Neural cell (in vitro differentiated cells): Measurements from ENCODE around the gene TBC1D16. TPM values are rescaled to one million over a fixed set of nuclear protein-coding genes. Genes with fewer than 3 reads are reported as not detected.

Experiments
- H2AFZ ChIP-seq: fragments of 200-600, 300-800 bp; sonication (generic), shearing (Covaris generic); 2 replicates; pipeline ENCODE4 v1.6.0; 2014; ENCODE audit warnings: low read depth, mild to moderate bottlenecking, antibody characterized with exemption, low read length, moderate library complexity
- H3F3A ChIP-seq: fragments of 200-600 bp; shearing (Covaris generic); 2 replicates; pipeline ENCODE4 v1.6.1; 2016; ENCODE audit warnings: mild to moderate bottlenecking, moderate library complexity, mixed read lengths, antibody characterized with exemption, low read length; ENCODE audit not compliant: insufficient read depth, poor library complexity, severe bottlenecking
- H3K27ac ChIP-seq: fragments of 200-600, 300-800 bp; sonication (generic), shearing (Covaris generic); 2 replicates; pipeline ENCODE4 v1.5.1; 2014; ENCODE audit warnings: mild to moderate bottlenecking, low read length, moderate library complexity
- H3K27me3 ChIP-seq: fragments of 300-800, 200-600 bp; sonication (generic), shearing (Covaris generic); 2 replicates; pipeline ENCODE4 v1.6.0; 2014; ENCODE audit warnings: mild to moderate bottlenecking, low read depth, low read length, moderate library complexity; ENCODE audit not compliant: insufficient read depth
- H3K36me3 ChIP-seq: fragments of 300-800, 200-600 bp; sonication (generic), shearing (Covaris generic); 2 replicates; pipeline ENCODE4 v1.5.1; 2014; ENCODE audit warnings: mild to moderate bottlenecking, antibody characterized with exemption, low read length, moderate library complexity; ENCODE audit not compliant: insufficient read depth
- H3K4me2 ChIP-seq: fragments of 300-800, 200-600 bp; sonication (generic), shearing (Covaris generic); 2 replicates; pipeline ENCODE4 v1.6.0; 2014; ENCODE audit warnings: mild to moderate bottlenecking, low read length
- H3K4me3 ChIP-seq: fragments of 300-800, 200-600 bp; sonication (generic), shearing (Covaris generic); 2 replicates; pipeline ENCODE4 v1.5.1; 2014; ENCODE audit warnings: mild to moderate bottlenecking, low read length, moderate library complexity
- H3K79me2 ChIP-seq: fragments of 200-600 bp; shearing (Covaris generic); replicated peaks from 2 replicates; pipeline ENCODE4 v1.6.0; 2014; ENCODE audit warnings: mild to moderate bottlenecking, low read length, moderate library complexity; ENCODE audit not compliant: insufficient read depth
- H3K9ac ChIP-seq: fragments of 300-800, 200-600 bp; sonication (generic), shearing (Covaris generic); 2 replicates; pipeline ENCODE4 v1.6.1; 2016; ENCODE audit warnings: mild to moderate bottlenecking, low read length, mixed read lengths
- H3K9me2 ChIP-seq: fragments of 200-600 bp; shearing (Covaris generic); 2 replicates; pipeline ENCODE4 v1.6.1; 2016; ENCODE audit warnings: mild to moderate bottlenecking, low read length, mixed read lengths; ENCODE audit not compliant: insufficient read depth
- H3K9me3 ChIP-seq: fragments of 200-600, 300-800 bp; sonication (generic), shearing (Covaris generic); 2 replicates; pipeline ENCODE4 v1.6.1; 2016; ENCODE audit warnings: mild to moderate bottlenecking, mixed run types, low read length, moderate library complexity, mixed read lengths
- H4K20me1 ChIP-seq: fragments of 200-600 bp; shearing (Covaris generic); 2 replicates; pipeline ENCODE4 v1.6.1; 2016; ENCODE audit warnings: mild to moderate bottlenecking, mixed run types; ENCODE audit not compliant: insufficient read depth
- CTCF ChIP-seq: fragments of 450-650 bp; IDR thresholded peaks from 2 replicates; pipeline ENCODE4 v1.5.1; 2014; ENCODE audit warnings: antibody characterized with exemption, mild to moderate bottlenecking, moderate library complexity; ENCODE audit not compliant: poor library complexity, severe bottlenecking
- EP300 ChIP-seq: fragments of 450-650 bp; conservative IDR thresholded peaks from 2 replicates; pipeline ENCODE4 v1.6.1; 2014; ENCODE audit warnings: antibody characterized with exemption, mild to moderate bottlenecking, moderate library complexity; ENCODE audit not compliant: poor library complexity, severe bottlenecking
- EZH2 ChIP-seq: fragments of 200-600, 300-800 bp; shearing (Covaris generic), sonication (generic); IDR thresholded peaks from 2 replicates; pipeline ENCODE4 v1.6.1; 2014; ENCODE audit warnings: antibody characterized with exemption, low read length, borderline replicate concordance, mild to moderate bottlenecking; ENCODE audit not compliant: insufficient read depth, poor library complexity, severe bottlenecking
- MXI1 ChIP-seq: fragments of 450-650 bp; conservative IDR thresholded peaks from 2 replicates; pipeline ENCODE4 v1.6.1; 2014; ENCODE audit warnings: antibody characterized with exemption, mild to moderate bottlenecking; ENCODE audit not compliant: poor library complexity, severe bottlenecking
- POLR2AphosphoS5 ChIP-seq: IDR thresholded peaks from 2 replicates; pipeline ENCODE4 v1.6.1; 2012
- RAD21 ChIP-seq: fragments of 450-650 bp; conservative IDR thresholded peaks from 2 replicates; pipeline ENCODE4 v1.6.1; 2014; ENCODE audit warnings: antibody characterized with exemption, mild to moderate bottlenecking, moderate library complexity
- REST ChIP-seq: IDR thresholded peaks from 2 replicates; pipeline ENCODE4 v1.6.1; 2012; ENCODE audit warnings: borderline replicate concordance
- SMC3 ChIP-seq: fragments of 450-650 bp; conservative IDR thresholded peaks from 2 replicates; pipeline ENCODE4 v1.6.1; 2014; ENCODE audit warnings: antibody characterized with exemption, mild to moderate bottlenecking, moderate library complexity; ENCODE audit not compliant: poor library complexity
- TAF1 ChIP-seq: IDR thresholded peaks from 2 replicates; pipeline ENCODE4 v1.6.1; 2012; ENCODE audit warnings: low read depth
- polyA plus RNA-seq: library from polyadenylated mRNA; depleted of rRNA; stranded (reverse); fragments of >200 nt; gene quantifications from 2 replicates; pipeline ENCODE4 v1.2.3, GENCODE V29; 2014

TBC1D16 gene
- polyA plus RNA-seq, 1 donor from 2014 or later = 19.8 TPM

GRCh38 chr17:79890706-79891105 is 145.0 kb downstream of the TBC1D16 start:
- no peaks in the 10 kb centered on the region for H3K79me2 ChIP-seq
- H2AFZ ChIP-seq = no peak overlapping the region
- H3K9ac ChIP-seq = no peak overlapping the region
- no peak overlapping the region for H3K27ac ChIP-seq
- H3K4me2 ChIP-seq = no peak overlapping the region
- no peaks in the 10 kb centered on the region for H3K36me3 ChIP-seq
- no peaks in the 10 kb centered on the region for H3K27me3 ChIP-seq
- H3K9me3 ChIP-seq = no peaks in the 10 kb centered on the region
- H3K4me3 ChIP-seq = no peak overlapping the region
- no peaks in the 10 kb centered on the region for H3K9me2 ChIP-seq
- no peak for TF ChIP-seq MXI1
- no peak for TF ChIP-seq CTCF
- no peak for TF ChIP-seq SMC3
- TF ChIP-seq RAD21 = no peak
- TF ChIP-seq POLR2AphosphoS5 = no peak
- TF ChIP-seq REST = no peak
- no peak for TF ChIP-seq TAF1
- no peak for TF ChIP-seq EP300
- TF ChIP-seq EZH2 = no peak
- no peaks in the 10 kb centered on the region for H3F3A ChIP-seq
- no peaks in the 10 kb centered on the region for H4K20me1 ChIP-seq

- TF ChIP-seq REST (no peak), SMC3 (no peak), POLR2AphosphoS5 (no peak), RAD21 (no peak), EP300 (no peak), TAF1 (no peak), CTCF (no peak), EZH2 (no peak), MXI1 (no peak)
- Histone ChIP-seq H3K4me3 (no peak overlapping the region), H3K27ac (no peak overlapping the region), H3K36me3 (no peaks in the 10 kb centered on the region), H3K79me2 (no peaks in the 10 kb centered on the region), H2AFZ (no peak overlapping the region), H3K9me2 (no peaks in the 10 kb centered on the region), H3K9me3 (no peaks in the 10 kb centered on the region), H4K20me1 (no peaks in the 10 kb centered on the region), H3K4me2 (no peak overlapping the region), H3K27me3 (no peaks in the 10 kb centered on the region), H3F3A (no peaks in the 10 kb centered on the region), H3K9ac (no peak overlapping the region)
Observed at GRCh38 chr17:79888811-79889634, 146.6 kb downstream of the TBC1D16 start.
